GM23338 (cell line): ENCODE results near the gene SLC2A8. TPM values are rescaled to one million over a fixed set of nuclear protein-coding genes. Genes with fewer than 3 reads are reported as not detected.

Experiments used
- ATAC-seq: fragments of 200-7000 bp; cut with Tn5 transposase; 3 replicates; pipeline ENCODE4 v1.9.1; 2020
- DNase-seq: peaks from one replicate; pipeline ENCODE4 v3.0.0-alpha.2; 2015; ENCODE audit warnings: low spot score
- H2AFZ ChIP-seq: fragments of 200-600 bp; sonication (generic); 2 replicates; pipeline ENCODE4 v1.8.0; 2016; ENCODE audit warnings: antibody characterized with exemption, mild to moderate bottlenecking, moderate library complexity
- H3F3A ChIP-seq: fragments of 200-600 bp; sonication (generic); replicated peaks from 2 replicates; pipeline ENCODE4 v1.8.0; 2017; ENCODE audit warnings: antibody characterized with exemption, mixed run types, low read depth
- H3K27ac ChIP-seq: fragments of 200-600 bp; sonication (generic); 2 replicates; pipeline ENCODE4 v1.6.1; 2016; ENCODE audit warnings: low read depth
- H3K27me3 ChIP-seq: fragments of 200-600 bp; sonication (generic); 2 replicates; pipeline ENCODE4 v1.8.0; 2016; ENCODE audit warnings: mild to moderate bottlenecking, mixed run types, moderate library complexity; ENCODE audit not compliant: insufficient read depth
- H3K36me3 ChIP-seq: fragments of 200-600 bp; sonication (generic); 2 replicates; pipeline ENCODE4 v1.8.0; 2016; ENCODE audit warnings: mild to moderate bottlenecking; ENCODE audit not compliant: insufficient read depth
- H3K4me1 ChIP-seq: fragments of 200-600 bp; sonication (generic); 2 replicates; pipeline ENCODE4 v1.8.0; 2016; ENCODE audit warnings: mild to moderate bottlenecking, moderate library complexity; ENCODE audit not compliant: insufficient read depth
- H3K4me2 ChIP-seq: fragments of 200-600 bp; sonication (generic); 2 replicates; pipeline ENCODE4 v1.7.1; 2017; ENCODE audit warnings: mixed run types
- H3K4me3 ChIP-seq: fragments of 200-600 bp; sonication (generic); 2 replicates; pipeline ENCODE4 v1.6.1; 2016; ENCODE audit warnings: mixed run types
- H3K79me2 ChIP-seq: fragments of 200-600 bp; sonication (generic); replicated peaks from 2 replicates; pipeline ENCODE4 v1.8.0; 2017; ENCODE audit warnings: mild to moderate bottlenecking; ENCODE audit not compliant: insufficient read depth
- H3K9me2 ChIP-seq: fragments of 200-600 bp; sonication (generic); 2 replicates; pipeline ENCODE4 v1.8.0; 2017; ENCODE audit not compliant: insufficient read depth
- H4K20me1 ChIP-seq: fragments of 200-600 bp; sonication (generic); replicated peaks from 2 replicates; pipeline ENCODE4 v1.8.0; 2017; ENCODE audit warnings: mild to moderate bottlenecking; ENCODE audit not compliant: insufficient read depth
- H3K27ac Mint-ChIP-seq: 2 replicates; pipeline ENCODE4 v1.8.0; 2020; ENCODE audit warnings: inconsistent platforms, mild to moderate bottlenecking, moderate library complexity, mixed read lengths
- H3K27me3 Mint-ChIP-seq: 3 replicates; pipeline ENCODE4 v1.8.0; 2022; ENCODE audit warnings: low read depth, mild to moderate bottlenecking, moderate library complexity, mixed read lengths, inconsistent platforms; ENCODE audit not compliant: insufficient read depth, poor library complexity
- H3K36me3 Mint-ChIP-seq: 3 replicates; pipeline ENCODE4 v1.8.0; 2021; ENCODE audit warnings: low read depth, mild to moderate bottlenecking, inconsistent platforms, moderate library complexity, mixed read lengths
- H3K4me1 Mint-ChIP-seq: 3 replicates; pipeline ENCODE4 v1.8.0; 2020; ENCODE audit warnings: mild to moderate bottlenecking, inconsistent platforms, mixed read lengths
- H3K4me3 Mint-ChIP-seq: 3 replicates; pipeline ENCODE4 v1.8.0; 2021; ENCODE audit warnings: moderate library complexity, mild to moderate bottlenecking, inconsistent platforms, mixed read lengths
- H3K9me3 Mint-ChIP-seq: 3 replicates; pipeline ENCODE4 v1.8.0; 2020; ENCODE audit warnings: moderate library complexity, mild to moderate bottlenecking, inconsistent platforms, mixed read lengths
- CREB1 ChIP-seq: fragments of 250-450 bp; sonication (Bioruptor Pico); IDR thresholded peaks from 2 replicates; pipeline ENCODE4 v1.5.0; 2020; ENCODE audit warnings: low read depth, mild to moderate bottlenecking, moderate library complexity
- CTCF ChIP-seq, 2 experiments: fragments of 200-600 bp in 1 of 2; sonication (generic) in 1 of 2; conservative IDR thresholded peaks; 2 replicates each; pipeline versions ENCODE4 v1.5.1 to v1.6.1; 2016 to 2017; ENCODE audit warnings: antibody characterized with exemption in 2 of 2, low read depth in 2 of 2, mild to moderate bottlenecking in 2 of 2, moderate library complexity in 1 of 2
- ETS1 ChIP-seq: IDR thresholded peaks from 2 replicates; pipeline ENCODE4 v1.6.1; 2016; ENCODE audit warnings: antibody characterized with exemption
- EZH2 ChIP-seq: fragments of 200-600 bp; sonication (generic); IDR thresholded peaks from one replicate; pipeline ENCODE4 v1.8.0; 2017; ENCODE audit warnings: antibody characterized with exemption, mild to moderate bottlenecking, low read depth; ENCODE audit not compliant: unreplicated experiment
- EZH2phosphoT487 ChIP-seq: fragments of 200-600 bp; sonication (generic); IDR thresholded peaks from one replicate; pipeline ENCODE4 v1.8.1; 2018; ENCODE audit warnings: antibody characterized with exemption; ENCODE audit not compliant: unreplicated experiment
- JUNB ChIP-seq: IDR thresholded peaks from one replicate; pipeline ENCODE4 v1.6.1; 2016; ENCODE audit warnings: antibody characterized with exemption; ENCODE audit not compliant: unreplicated experiment
- NANOG ChIP-seq: IDR thresholded peaks from 2 replicates; pipeline ENCODE4 v1.6.1; 2016; ENCODE audit warnings: antibody characterized with exemption, borderline replicate concordance
- POLR2AphosphoS5 ChIP-seq: IDR thresholded peaks from 2 replicates; pipeline ENCODE4 v1.6.1; 2016; ENCODE audit warnings: antibody characterized with exemption, low read depth
- REST ChIP-seq: IDR thresholded peaks from one replicate; pipeline ENCODE4 v1.6.1; 2018; ENCODE audit warnings: antibody characterized with exemption; ENCODE audit not compliant: unreplicated experiment
- STAT1 ChIP-seq: IDR thresholded peaks from one replicate; pipeline ENCODE4 v1.6.1; 2016; ENCODE audit warnings: antibody characterized with exemption; ENCODE audit not compliant: unreplicated experiment
- ZNF114 ChIP-seq: fragments of 250-450 bp; sonication (Bioruptor Pico); IDR thresholded peaks from 2 replicates; pipeline ENCODE4 v1.5.0; 2020; ENCODE audit warnings: mild to moderate bottlenecking, moderate library complexity
- ZNF331 ChIP-seq: fragments of 250-450 bp; sonication (Bioruptor Pico); IDR thresholded peaks from 2 replicates; pipeline ENCODE4 v1.5.0; 2020; ENCODE audit warnings: low read depth, mild to moderate bottlenecking, moderate library complexity
- ZNF462 ChIP-seq: fragments of 250-450 bp; sonication (Bioruptor Pico); IDR thresholded peaks from 2 replicates; pipeline ENCODE4 v1.5.0; 2020; ENCODE audit warnings: mild to moderate bottlenecking, moderate library complexity
- polyA plus RNA-seq: library from polyadenylated mRNA; unstranded; fragments of >200 nt; fragmentation: Nextera tagmentation; extraction: Ambion mirVana; gene quantifications from 2 replicates; pipeline ENCODE4 v1.2.1, GENCODE V29; 2016
- total RNA-seq: library from RNA; depleted of rRNA; stranded (reverse); fragments of >200 nt; shearing (Covaris generic); gene quantifications from 2 replicates; pipeline ENCODE4 v1.2.3, GENCODE V29; 2014

Gene SLC2A8
- total and polyA plus RNA-seq, 2 experiments from 2014 or later: 16.3 to 34.1 TPM

GRCh38 chr9:127384016-127384730 is 12.8 kb upstream of the SLC2A8 start:
- Histone ChIP-seq H2AFZ (no peak overlapping the region), H3K27me3 (no peaks in the 10 kb centered on the region), H3K36me3 (no peaks in the 10 kb centered on the region), H3F3A (0 out of 2 replicates have a peak, but pooled peaks cover 2% of the 10 kb centered on the region), H3K27ac (no peak overlapping the region), H3K4me1 (no peaks in the 10 kb centered on the region; the same call in 1 of the 2 replicates), H3K79me2 (no peaks in the 10 kb centered on the region), H3K4me3 (no peak overlapping the region), H3K4me2 (no peak overlapping the region), H3K9me2 (0 out of 2 replicates have a peak, but pooled peaks cover 4% of the 10 kb centered on the region), H4K20me1 (no peaks in the 10 kb centered on the region; the same call in 1 of the 2 replicates)
- no peaks in the 10 kb centered on the region for H3K9me3 Mint-ChIP-seq
- H3K4me3 Mint-ChIP-seq: no peak overlapping the region
- TF ChIP-seq CREB1 (no peak), EZH2 (no peak), ZNF331 (CRISPR knock-in tag) (no peak), CTCF (conservative IDR thresholded peaks at IDR 0.05; ENCODE audit: low read depth in 2 of 2) (no peak), JUNB (no peak), POLR2AphosphoS5 (no peak), ZNF462 (CRISPR knock-in tag) (no peak), ZNF114 (CRISPR knock-in tag) (no peak), ETS1 (no peak), NANOG (no peak), REST (no peak), EZH2phosphoT487 (no peak), STAT1 (no peak)
- H3K4me1 Mint-ChIP-seq: peaks cover 11% of the 10 kb centered on the region
- peaks cover 8% of the 10 kb centered on the region for H3K27me3 Mint-ChIP-seq
- DNase-seq (no peak), ATAC-seq (no peak)
- no peaks in the 10 kb centered on the region for H3K36me3 Mint-ChIP-seq
- H3K27ac Mint-ChIP-seq: no peak overlapping the region
